COR-L47 (cell line): ENCODE measurements around the gene CTDP1.
"Not testable (repeated sequence)": the region's sequence is repeated elsewhere in the genome, so short reads cannot be mapped to it uniquely, and the experiment has no call there.

Source experiments
- DNase-seq: peaks from one replicate; lab custom pipeline; 2025; lab: John Stamatoyannopoulos, UW

The CTDP1 gene

DNA sequence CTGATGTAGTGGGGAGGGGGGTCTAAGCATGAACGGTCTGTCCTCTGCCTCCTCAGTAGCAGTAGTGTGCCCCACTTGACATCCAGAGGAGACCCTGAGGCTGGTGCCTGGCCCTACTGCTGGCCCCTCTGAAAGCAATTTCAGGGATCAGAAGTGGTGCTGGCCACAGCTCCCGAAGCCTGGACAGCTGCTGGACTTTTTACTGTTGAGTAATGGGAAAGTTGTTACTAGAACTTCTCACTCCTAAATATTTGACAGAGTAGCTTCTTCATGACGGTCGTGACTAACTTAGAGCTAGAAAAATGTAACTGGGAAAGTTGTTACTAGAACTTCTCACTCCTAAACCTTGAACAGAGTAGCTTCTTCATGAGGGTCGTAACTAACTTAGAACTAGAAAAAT, 23.3 kb downstream of the CTDP1 start:
- DNase-seq, result no peak

GRCh38 chr18:79704631-79705030, 25.0 kb downstream of the CTDP1 start:
- no peak for DNase-seq

DNA sequence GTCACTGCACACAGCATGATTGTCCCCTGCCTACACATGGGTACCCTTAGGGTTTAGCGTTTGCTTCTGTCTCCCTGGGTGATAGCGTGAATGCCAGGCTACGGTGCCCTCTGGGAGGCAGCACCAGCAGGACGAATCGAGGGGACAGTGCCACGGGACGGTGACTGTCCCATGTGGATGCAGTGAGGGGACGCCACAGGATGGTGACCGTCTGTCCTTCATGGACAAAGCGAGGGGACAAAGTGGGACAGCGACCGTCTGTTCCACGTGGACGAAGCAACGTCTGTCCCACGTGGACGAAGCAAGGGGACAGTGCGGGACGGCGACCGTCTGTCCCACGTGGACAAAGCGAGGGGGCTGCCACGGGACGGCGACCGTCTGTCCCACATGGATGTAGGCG, 25.7 kb downstream of the CTDP1 start:
- DNase-seq, result no peak

GRCh38 chr18:79706006-79706405, 26.4 kb downstream of the CTDP1 start:
- DNase-seq, result no peak

- DNase-seq, result no peak
Observed at GRCh38 chr18:79706658-79707057, 27.1 kb downstream of the CTDP1 start.

- no peak for DNase-seq
Observed at GRCh38 chr18:79707239-79707638, 27.6 kb downstream of the CTDP1 start.

DNA sequence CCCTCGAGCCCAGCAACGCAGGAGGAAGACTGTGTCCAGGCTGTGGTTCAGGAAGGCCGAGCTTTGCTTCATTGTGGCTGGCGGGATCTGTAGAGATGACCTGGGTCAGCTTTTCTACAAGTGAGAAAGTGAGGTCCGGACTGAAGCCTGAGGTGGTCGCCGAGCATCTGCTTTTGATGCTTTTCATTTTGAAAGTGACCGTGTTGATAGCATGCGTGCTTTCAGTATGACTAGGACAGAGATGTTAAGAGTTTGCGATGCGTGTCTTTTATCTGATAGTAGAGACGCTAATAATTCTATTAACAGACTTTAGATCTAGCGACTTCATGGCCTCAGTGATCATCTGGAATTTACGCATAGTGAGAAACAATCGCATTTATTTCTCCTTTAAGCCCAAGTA, 28.1 kb downstream of the CTDP1 start:
- DNase-seq, result no peak

DNA sequence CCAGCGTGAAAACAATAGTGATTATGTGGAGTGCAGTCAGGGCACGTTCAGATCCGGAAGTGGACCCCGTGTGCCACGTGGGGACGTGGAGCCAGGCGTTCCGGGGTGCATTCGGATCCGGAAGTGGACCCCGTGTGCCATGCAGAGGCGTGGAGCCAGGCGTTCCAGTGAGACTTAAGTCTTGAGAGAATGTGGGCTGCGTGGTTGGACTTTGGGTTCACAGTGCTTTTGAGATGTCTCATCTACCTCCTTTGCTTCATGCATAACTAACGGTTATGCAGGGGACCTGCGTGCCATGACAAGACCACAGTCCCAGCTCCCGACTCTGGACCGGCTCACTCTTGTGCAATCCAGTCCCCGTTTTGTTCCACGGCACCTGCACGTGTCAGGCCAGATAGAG, 28.8 kb downstream of the CTDP1 start:
- DNase-seq, result no peak

DNA sequence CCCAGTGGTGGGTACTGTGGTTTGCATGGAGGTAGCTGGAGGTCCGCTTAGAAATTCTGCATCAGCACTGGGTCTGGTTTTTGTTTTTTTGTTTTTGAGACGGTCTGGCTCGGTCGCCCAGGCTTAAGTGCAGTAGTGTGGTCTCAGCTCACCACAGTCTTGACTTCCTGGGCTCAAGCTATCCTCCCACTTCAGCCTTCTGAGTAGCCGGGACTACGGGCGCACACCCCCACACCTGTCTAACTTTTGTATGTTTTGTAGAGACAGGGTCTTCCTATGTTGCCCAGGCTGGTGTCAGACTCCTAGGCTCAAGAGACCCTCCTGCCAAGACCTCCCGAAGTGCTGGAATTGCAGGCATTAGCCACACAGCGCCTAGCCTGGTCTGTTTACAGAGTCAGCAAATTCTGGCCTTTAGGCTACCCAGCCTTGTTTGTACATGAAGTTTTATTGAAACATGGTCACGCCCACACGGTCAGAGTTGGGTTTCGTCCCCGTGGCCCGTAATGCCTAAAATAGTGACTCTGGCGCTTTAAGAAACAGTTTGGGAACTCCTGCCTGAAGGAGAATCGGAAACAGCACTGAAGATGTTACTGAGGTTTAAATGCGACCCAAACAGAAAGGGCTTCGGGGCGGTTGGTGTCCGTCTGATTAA, 32.7 kb downstream of the CTDP1 start:
- DNase-seq, result no peak

- no peak for DNase-seq
Observed at GRCh38 chr18:79713341-79713740, 33.7 kb downstream of the CTDP1 start.

DNA sequence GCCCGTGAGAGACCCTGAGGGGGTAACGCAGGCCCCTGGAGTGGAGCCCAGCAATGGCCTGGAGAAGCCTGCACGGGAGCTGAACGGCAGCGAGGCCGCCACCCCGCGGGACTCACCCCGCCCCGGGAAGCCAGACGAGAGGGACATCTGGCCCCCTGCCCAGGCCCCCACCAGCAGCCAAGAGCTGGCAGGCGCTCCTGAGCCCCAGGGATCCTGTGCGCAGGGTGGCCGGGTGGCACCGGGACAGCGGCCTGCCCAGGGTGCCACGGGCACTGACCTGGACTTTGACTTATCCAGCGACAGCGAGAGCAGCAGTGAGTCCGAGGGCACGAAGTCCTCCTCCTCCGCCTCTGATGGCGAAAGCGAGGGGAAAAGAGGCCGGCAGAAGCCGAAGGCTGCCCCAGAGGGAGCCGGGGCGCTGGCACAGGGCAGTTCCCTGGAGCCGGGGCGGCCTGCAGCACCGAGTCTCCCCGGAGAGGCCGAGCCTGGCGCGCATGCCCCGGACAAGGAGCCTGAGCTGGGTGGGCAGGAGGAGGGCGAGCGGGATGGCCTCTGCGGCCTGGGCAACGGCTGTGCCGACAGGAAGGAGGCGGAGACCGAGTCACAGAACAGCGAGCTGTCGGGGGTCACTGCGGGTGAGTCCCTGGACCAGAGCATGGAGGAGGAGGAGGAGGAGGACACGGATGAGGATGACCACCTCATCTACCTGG, 35.1 kb downstream of the CTDP1 start:
- DNase-seq, result no peak

- no peak for DNase-seq
Observed at GRCh38 chr18:79715280-79715679, 35.7 kb downstream of the CTDP1 start.

DNA sequence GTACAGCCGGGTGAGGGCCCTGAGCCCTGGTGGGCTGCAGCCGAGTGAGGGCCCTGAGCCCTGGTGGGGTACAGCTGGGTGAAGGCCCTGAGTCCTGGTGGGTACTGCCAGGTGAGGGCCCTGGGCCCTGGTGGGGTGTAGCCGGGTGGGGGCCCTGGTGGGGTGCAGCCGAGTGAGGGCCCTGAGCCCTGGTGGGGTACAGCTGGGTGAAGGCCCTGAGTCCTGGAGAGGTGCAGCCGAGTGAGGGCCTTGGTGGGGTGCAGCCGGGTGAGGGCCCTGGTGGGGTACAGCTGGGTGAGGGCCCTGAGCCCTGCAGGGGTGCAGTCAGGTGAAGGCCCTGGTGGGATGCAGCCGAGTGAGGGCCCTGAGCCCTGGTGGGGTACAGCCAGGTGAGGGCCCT, 37.5 kb downstream of the CTDP1 start:
- DNase-seq, result no peak

GRCh38 chr18:79717555-79718074, 38.0 kb downstream of the CTDP1 start:
- no peak for DNase-seq

DNA sequence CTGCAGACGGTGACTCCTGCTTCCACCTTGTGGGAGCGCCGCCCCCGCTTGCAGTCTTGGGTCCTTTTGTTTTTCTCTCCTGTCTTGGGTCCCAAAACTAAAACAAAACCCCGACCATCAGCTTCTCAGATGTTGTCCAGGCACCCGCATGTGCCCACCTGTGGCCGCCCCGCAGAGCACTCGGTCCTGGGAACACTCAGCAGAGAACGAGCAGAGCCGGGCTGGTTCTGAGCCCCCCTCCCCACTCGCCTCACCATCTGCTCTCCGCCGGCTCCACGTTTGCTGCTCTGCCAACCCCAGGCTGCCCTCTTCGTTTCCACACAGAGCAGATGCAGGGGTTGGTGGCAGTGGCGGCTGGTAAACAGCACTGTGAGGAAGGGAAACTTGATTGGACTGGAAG, 38.5 kb downstream of the CTDP1 start:
- no peak for DNase-seq

DNA sequence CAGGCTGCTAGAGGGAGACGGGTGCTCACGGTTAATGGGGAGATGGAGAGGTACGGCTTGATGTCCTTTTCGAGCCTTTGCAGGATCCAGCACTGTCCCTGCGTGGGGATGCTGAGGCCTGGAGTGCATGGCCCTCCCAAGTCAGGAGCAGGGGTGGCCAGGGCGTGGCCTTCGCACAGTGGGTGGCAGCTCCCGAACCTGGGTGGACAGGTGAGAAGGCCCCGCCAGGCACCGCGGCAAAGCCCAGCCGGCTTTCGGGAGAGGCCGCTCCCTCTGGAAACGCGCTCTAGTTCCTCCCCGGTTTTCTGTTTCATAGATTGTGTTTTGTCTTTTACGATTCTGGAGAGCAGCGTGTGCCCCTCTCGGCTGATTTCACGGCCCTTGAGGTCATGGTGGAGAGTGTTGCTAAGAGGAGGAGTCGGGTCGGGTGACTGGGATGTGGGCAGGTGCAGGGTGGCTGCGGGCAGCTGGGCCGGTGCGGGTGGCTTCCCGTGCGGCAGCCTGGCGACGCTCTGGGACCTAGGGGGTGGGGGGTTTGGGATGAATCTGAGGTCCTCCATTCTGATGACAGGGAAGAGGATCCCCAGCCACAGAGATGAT, 39.4 kb downstream of the CTDP1 start:
- DNase-seq, result no peak

- DNase-seq, result not testable (repeated sequence)
Observed at GRCh38 chr18:79719478-79720358, 40.1 kb downstream of the CTDP1 start.

- DNase-seq, result no peak
Observed at GRCh38 chr18:79720359-79720733, 40.7 kb downstream of the CTDP1 start.

DNA sequence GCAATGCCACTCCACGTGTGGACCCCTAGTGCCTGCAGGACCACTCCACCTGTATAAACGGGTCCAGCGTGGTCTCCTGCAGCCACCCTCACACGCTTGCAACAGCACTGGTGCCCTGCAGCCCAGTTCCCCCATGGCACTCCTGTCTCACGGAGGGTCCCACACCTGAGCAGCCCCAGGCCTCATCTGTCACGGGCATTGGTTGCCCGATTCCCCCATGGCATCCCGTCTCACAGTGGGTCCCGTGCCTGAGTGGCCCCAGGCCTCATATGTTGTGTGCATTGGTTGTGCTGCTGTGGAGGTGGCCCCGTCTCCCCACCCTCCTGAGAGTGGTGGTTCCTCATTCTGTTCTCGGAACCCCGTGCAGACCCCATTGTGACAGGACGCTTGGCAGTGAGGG, 43.4 kb downstream of the CTDP1 start:
- no peak for DNase-seq

DNA sequence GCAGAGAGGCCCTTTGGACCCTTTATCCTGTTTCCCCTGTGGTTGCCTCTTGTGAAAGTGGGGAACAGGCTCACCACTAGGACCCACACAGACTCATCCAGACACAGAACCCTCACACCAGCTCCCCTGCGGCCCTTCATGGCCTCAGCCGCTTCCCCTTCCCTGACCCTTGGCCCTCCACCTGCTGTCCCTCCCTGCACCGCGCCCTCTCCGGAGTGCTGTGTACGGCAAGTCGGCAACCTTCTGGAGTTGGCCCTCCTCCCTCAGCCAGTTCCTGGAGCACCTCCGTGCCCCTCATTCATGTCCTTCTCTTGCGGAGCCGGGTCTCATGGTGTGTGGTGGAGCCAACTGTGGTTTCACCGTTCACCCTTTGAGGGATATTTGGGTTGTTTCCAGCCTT, 44.0 kb downstream of the CTDP1 start:
- no peak for DNase-seq

- DNase-seq, result no peak
Observed at GRCh38 chr18:79724299-79725080, 44.9 kb downstream of the CTDP1 start.

- no peak for DNase-seq
Observed at GRCh38 chr18:79725486-79725885, 45.9 kb downstream of the CTDP1 start.
